ENCODE measurements around the gene ITGA6. TPM values are rescaled to one million over a fixed set of nuclear protein-coding genes. Genes with fewer than 3 reads are reported as not detected.

ITGA6 gene
- 40.7 TPM for total RNA-seq

- no peaks in the 10 kb centered on the region for H3K27me3 ChIP-seq
- H3K4me3 ChIP-seq = peak within 1 kb of the TSS; percentile 68 to 85
- intact Hi-C loops (cut with DNase I) = loop anchor here (5.0 kb wide), 1 partner anchor 75 kb away; no protein-coding TSS in a partner anchor
- no peaks in the 10 kb centered on the region for H3K36me3 ChIP-seq
- H3K9me3 ChIP-seq = no peaks in the 10 kb centered on the region
- DNase-seq (ENCODE audit: low spot score in 2 of 2) = peak in 1 of 2 donors; percentile 78
- H3K4me1 ChIP-seq = peaks cover 5 to 7% of the 10 kb centered on the region in 2 donors
- peak within 1 kb of the TSS; percentile 30 to 32 for H3K27ac ChIP-seq
- no peak for TF ChIP-seq CTCF (IDR thresholded peaks at IDR 0.05)
Measured at GRCh38 chr2:172427256-172427989, at the start of gene ITGA6. Gene ITGA6 (plus strand): TSS chr2:172427586.

- DNase-seq (ENCODE audit: low spot score in 2 of 2) = no peak
- Histone ChIP-seq H3K27me3 (no peaks in the 10 kb centered on the region), H3K4me3 (no peak overlapping the region), H3K4me1 (peaks cover 0 to 2% of the 10 kb centered on the region in 2 donors), H3K36me3 (no peaks in the 10 kb centered on the region), H3K9me3 (no peaks in the 10 kb centered on the region), H3K27ac (no peak overlapping the region)
- TF ChIP-seq CTCF (IDR thresholded peaks at IDR 0.05) = no peak
- intact Hi-C loops (cut with DNase I) = no loop called here
Measured at GRCh38 chr2:172380436-172381274, 46.7 kb upstream of the ITGA6 start.

- H3K4me1 ChIP-seq = peaks cover 0 to 2% of the 10 kb centered on the region in 2 donors
- DNase-seq (ENCODE audit: low spot score in 2 of 2) = no peak
Measured at GRCh38 chr2:172381275-172382027, 45.9 kb upstream of the ITGA6 start.

GRCh38 chr2:172387361-172387760 is 40.0 kb upstream of the ITGA6 start:
- H3K9me3 ChIP-seq = no peaks in the 10 kb centered on the region
- no peaks in the 10 kb centered on the region for H3K36me3 ChIP-seq
- DNase-seq (ENCODE audit: low spot score in 2 of 2) = no peak
- H3K4me1 ChIP-seq = no peaks in the 10 kb centered on the region
- no peaks in the 10 kb centered on the region for H3K27me3 ChIP-seq
- H3K4me3 ChIP-seq = no peak overlapping the region
- no peak for TF ChIP-seq CTCF (IDR thresholded peaks at IDR 0.05)
- intact Hi-C loops (cut with DNase I) = no loop called here
- H3K27ac ChIP-seq = no peak overlapping the region

More at GRCh38 chr2:172381275-172382027, 45.9 kb upstream of the ITGA6 start:
- Histone ChIP-seq H3K36me3 (no peaks in the 10 kb centered on the region), H3K4me3 (no peak overlapping the region), H3K9me3 (no peaks in the 10 kb centered on the region), H3K27me3 (no peaks in the 10 kb centered on the region), H3K27ac (no peak overlapping the region)
- TF ChIP-seq CTCF (IDR thresholded peaks at IDR 0.05) = no peak
- intact Hi-C loops (cut with DNase I) = no loop called here

- H3K9me3 ChIP-seq = no peaks in the 10 kb centered on the region
- no peak for TF ChIP-seq CTCF (IDR thresholded peaks at IDR 0.05)
- no peak overlapping the region for H3K27ac ChIP-seq
- no peak for DNase-seq (ENCODE audit: low spot score in 2 of 2)
- intact Hi-C loops (cut with DNase I) = no loop called here
- H3K36me3 ChIP-seq = no peaks in the 10 kb centered on the region
- no peaks in the 10 kb centered on the region for H3K27me3 ChIP-seq
- H3K4me3 ChIP-seq = no peak overlapping the region
- peaks cover 10 to 14% of the 10 kb centered on the region in 2 donors for H3K4me1 ChIP-seq
Measured at GRCh38 chr2:172389685-172390339, 37.6 kb upstream of the ITGA6 start.

Data from ascending aorta (tissue), 2 donors.